Motor neuron (in vitro differentiated cells): Measurements from ENCODE around the gene NPEPL1. TPM values are rescaled to one million over a fixed set of nuclear protein-coding genes. Genes with fewer than 3 reads are reported as not detected.

Experiments used
- ATAC-seq, 8 experiments: fragments of 200-7000 bp; cut with Tn5 transposase; replicated peaks in 6 of 8; 2 replicates each; pipeline ENCODE4 v1.8.0; 2021; ENCODE audit warnings: mild to moderate bottlenecking in 8 of 8, moderate library complexity in 8 of 8
- H3K27ac ChIP-seq, 2 donors: fragments of 250-450 bp; sonication (Bioruptor Pico); 2 replicates each; pipeline ENCODE4 v1.9.0; 2021; ENCODE audit warnings: antibody characterized with exemption in 2 of 2, mild to moderate bottlenecking in 2 of 2, moderate library complexity in 1 of 2
- H3K4me1 ChIP-seq, 2 donors: fragments of 250-450 bp; sonication (Bioruptor Pico); replicated peaks in 1 of 2; 2 replicates each; pipeline ENCODE4 v1.6.1; 2021; ENCODE audit warnings: antibody characterized with exemption in 2 of 2, mild to moderate bottlenecking in 2 of 2, moderate library complexity in 1 of 2
- H3K4me3 ChIP-seq, 5 donors: fragments of 250-450 bp; sonication (Bioruptor Pico); 2 replicates each; pipeline ENCODE4 v1.9.0; 2021; ENCODE audit warnings: antibody characterized with exemption in 5 of 5, mild to moderate bottlenecking in 5 of 5, moderate library complexity in 4 of 5
- WGBS, 10 experiments: fragments of 450-650 bp; shearing (Covaris generic); methylation state at CpG; one replicate each; pipeline ENCODE4 v1.0.0; 2022; 5-methylcytosine and 5-hydroxymethylcytosine counted together
- in situ Hi-C, 9 experiments: fragments of 400-800 bp; cut with MboI; loops; one replicate each; pipeline ENCODE4 v1.15.0; 2021; ENCODE audit warnings: low sequenced_read_pairs in 9 of 9, low pct_unique_long_range_greater_than_20kb in 2 of 9; ENCODE audit not compliant: unreplicated experiment in 9 of 9
- total RNA-seq, 8 experiments: library from RNA; unstranded; fragments of 300-600 nt; gene quantifications; 2 replicates each; pipeline versions ENCODE4 v1.2.3 to v1.2.4, GENCODE V29; 2022

The NPEPL1 gene
- total RNA-seq, 8 experiments from 2014 or later = 5.4 to 31.1 (median 14.0) TPM

GRCh38 chr20:58670659-58671058, 21.9 kb upstream of the NPEPL1 start:
- ATAC-seq = no peak
- WGBS, 10 experiments = 20 to 71% (median 60%) methylated on average over 1 to 3 of the region's 4 CpGs; no CpG with 5 or more reads in 3 of the 10 experiments
- Histone ChIP-seq H3K4me3 (no peak overlapping the region), H3K27ac (no peak overlapping the region), H3K4me1 (no peaks in the 10 kb centered on the region)
- in situ Hi-C loops = loop anchor here in 4 of 9 experiments (25.0 kb wide), 2 partner anchors 192 to 433 kb away; partner anchors contain the start of genes ANKRD60 (in 3 of the 4), GNAS (in 1 of the 4) and GNAS-AS1 (in 1 of the 4)

GRCh38 chr20:58673119-58673518, 19.5 kb upstream of the NPEPL1 start:
- in situ Hi-C loops = loop anchor here in 4 of 9 experiments (25.0 kb wide), 2 partner anchors 189 to 436 kb away; partner anchors contain the start of genes ANKRD60 (in 3 of the 4), GNAS (in 1 of the 4) and GNAS-AS1 (in 1 of the 4)
- Histone ChIP-seq H3K27ac (no peak overlapping the region), H3K4me3 (no peak overlapping the region), H3K4me1 (no peaks in the 10 kb centered on the region)
- ATAC-seq = no peak
- 75 to 100% (median 100%) methylated on average over 1 to 8 of the region's 9 CpGs; no CpG with 5 or more reads in 3 of the 10 experiments for WGBS, 10 experiments

GRCh38 chr20:58675146-58675584, 17.4 kb upstream of the NPEPL1 start:
- ATAC-seq = no peak
- H3K27ac ChIP-seq = no peak overlapping the region
- H3K4me3 ChIP-seq = no peak overlapping the region
- in situ Hi-C loops = loop anchor here in 1 of 9 experiments (25.0 kb wide), 1 partner anchor 162 kb away; no protein-coding TSS in a partner anchor
- H3K4me1 ChIP-seq = no peaks in the 10 kb centered on the region
- 80 to 100% (median 86%) methylated on average over 3 to 7 of the region's 18 CpGs; no CpG with 5 or more reads in 6 of the 10 experiments for WGBS, 10 experiments

- in situ Hi-C loops = loop anchor here in 1 of 9 experiments (25.0 kb wide), 1 partner anchor 162 kb away; no protein-coding TSS in a partner anchor
- H3K4me1 ChIP-seq = no peaks in the 10 kb centered on the region
- no peak for ATAC-seq
- no peak overlapping the region for H3K4me3 ChIP-seq
- H3K27ac ChIP-seq = no peak overlapping the region
- 77 to 100% (median 93%) methylated on average over 1 to 14 of the region's 17 CpGs; no CpG with 5 or more reads in 3 of the 10 experiments for WGBS, 10 experiments
Measured at GRCh38 chr20:58675641-58676040, 17.0 kb upstream of the NPEPL1 start.

GRCh38 chr20:58676161-58676560, 16.4 kb upstream of the NPEPL1 start:
- in situ Hi-C loops = loop anchor here in 1 of 9 experiments (25.0 kb wide), 1 partner anchor 161 kb away; no protein-coding TSS in a partner anchor
- Histone ChIP-seq H3K4me3 (no peak overlapping the region), H3K27ac (no peak overlapping the region), H3K4me1 (no peaks in the 10 kb centered on the region)
- ATAC-seq = no peak
- 85 to 100% (median 94%) methylated on average over 2 to 17 of the region's 19 CpGs; no CpG with 5 or more reads in 1 of the 10 experiments for WGBS, 10 experiments

GRCh38 chr20:58677079-58677604, 15.5 kb upstream of the NPEPL1 start:
- in situ Hi-C loops = loop anchor here in 1 of 9 experiments (25.0 kb wide), 1 partner anchor 160 kb away; no protein-coding TSS in a partner anchor
- Histone ChIP-seq H3K4me3 (no peak overlapping the region), H3K27ac (no peak overlapping the region), H3K4me1 (peaks cover 0 to under 1% of the 10 kb centered on the region in 2 donors)
- 88 to 100% (median 96%) methylated on average over 1 to 5 of the region's 5 CpGs; no CpG with 5 or more reads in 2 of the 10 experiments for WGBS, 10 experiments
- no peak for ATAC-seq

- peaks cover 0 to 8% of the 10 kb centered on the region in 2 donors for H3K4me1 ChIP-seq
- no peak overlapping the region for H3K4me3 ChIP-seq
- no peak overlapping the region for H3K27ac ChIP-seq
- no peak for ATAC-seq
- in situ Hi-C loops = loop anchor here in 1 of 9 experiments (25.0 kb wide), 1 partner anchor 159 kb away; no protein-coding TSS in a partner anchor
- WGBS, 10 experiments = 60 to 100% (median 82%) methylated on average over 1 to 5 of the region's 5 CpGs; no CpG with 5 or more reads in 1 of the 10 experiments
Measured at GRCh38 chr20:58677808-58678207, 14.8 kb upstream of the NPEPL1 start.

- in situ Hi-C loops = loop anchor here in 1 of 9 experiments (25.0 kb wide), 1 partner anchor 158 kb away; no protein-coding TSS in a partner anchor
- 80 to 100% (median 94%) methylated on average over 1 to 8 of the region's 8 CpGs; no CpG with 5 or more reads in 3 of the 10 experiments for WGBS, 10 experiments
- ATAC-seq = no peak
Measured at GRCh38 chr20:58678806-58679205, 13.8 kb upstream of the NPEPL1 start.

GRCh38 chr20:58682656-58683531, 9.7 kb upstream of the NPEPL1 start:
- Histone ChIP-seq H3K4me3 (no peak overlapping the region), H3K27ac (peak overlapping the region in 1 of 2 donors; percentile 5), H3K4me1 (peaks cover 0 to 14% of the 10 kb centered on the region in 2 donors)
- in situ Hi-C loops = loop anchor here in 1 of 9 experiments (25.0 kb wide), 1 partner anchor 154 kb away; no protein-coding TSS in a partner anchor
- ATAC-seq = peak in 5 of 8 experiments; percentile 58 to 92 (median 83)
- 34 to 94% (median 74%) methylated on average over 1 to 11 of the region's 11 CpGs for WGBS, 10 experiments

More at GRCh38 chr20:58678806-58679205, 13.8 kb upstream of the NPEPL1 start:
- Histone ChIP-seq H3K27ac (no peak overlapping the region), H3K4me1 (peaks cover 0 to 14% of the 10 kb centered on the region in 2 donors), H3K4me3 (no peak overlapping the region)

- WGBS, 10 experiments = 92 to 100% (median 100%) methylated on average over 1 to 2 of the region's 2 CpGs; no CpG with 5 or more reads in 2 of the 10 experiments
- Histone ChIP-seq H3K27ac (no peak overlapping the region), H3K4me1 (peaks cover 0 to 14% of the 10 kb centered on the region in 2 donors), H3K4me3 (no peak overlapping the region)
- no peak for ATAC-seq
- in situ Hi-C loops = loop anchor here in 1 of 9 experiments (25.0 kb wide), 1 partner anchor 153 kb away; no protein-coding TSS in a partner anchor
Measured at GRCh38 chr20:58684291-58684690, 8.3 kb upstream of the NPEPL1 start.

GRCh38 chr20:58685988-58686387, 6.6 kb upstream of the NPEPL1 start:
- in situ Hi-C loops = loop anchor here in 1 of 9 experiments (25.0 kb wide), 1 partner anchor 151 kb away; no protein-coding TSS in a partner anchor
- Histone ChIP-seq H3K4me1 (peaks cover 0 to 14% of the 10 kb centered on the region in 2 donors), H3K4me3 (no peak overlapping the region), H3K27ac (no peak overlapping the region)
- WGBS, 10 experiments = 70 to 100% (median 93%) methylated on average over 1 to 5 of the region's 5 CpGs; no CpG with 5 or more reads in 2 of the 10 experiments
- no peak for ATAC-seq

- Histone ChIP-seq H3K4me3 (no peak overlapping the region), H3K27ac (no peak overlapping the region), H3K4me1 (peaks cover 0 to 6% of the 10 kb centered on the region in 2 donors)
- WGBS, 10 experiments = 29 to 83% (median 80%) methylated on average over 1 of the region's 4 CpGs; no CpG with 5 or more reads in 6 of the 10 experiments
- in situ Hi-C loops = loop anchor here in 1 of 9 experiments (25.0 kb wide), 1 partner anchor 149 kb away; no protein-coding TSS in a partner anchor
- ATAC-seq = no peak
Measured at GRCh38 chr20:58688414-58688813, 4.2 kb upstream of the NPEPL1 start.
